ENCODE measurements around the gene TTC24. TPM values are rescaled to one million over a fixed set of nuclear protein-coding genes. Genes with fewer than 3 reads are reported as not detected.

Gene TTC24
- polyA plus RNA-seq, 10 donors = 0.18 to 0.94 (median 0.40) TPM; not detected in 2

GRCh38 chr1:156553860-156554485 is 25.6 kb upstream of the TTC24 start:
- peak in 2 of 3 donors; percentile 42 to 47 for DNase-seq

- no peak for DNase-seq
Observed at GRCh38 chr1:156554971-156555370, 24.6 kb upstream of the TTC24 start.

- DNase-seq = no peak
Observed at GRCh38 chr1:156555715-156556114, 23.8 kb upstream of the TTC24 start.

GRCh38 chr1:156556354-156556753 is 23.2 kb upstream of the TTC24 start:
- DNase-seq = no peak

GRCh38 chr1:156559086-156559796 is 20.3 kb upstream of the TTC24 start:
- DNase-seq = no peak

- DNase-seq = no peak
Observed at GRCh38 chr1:156559797-156560385, 19.6 kb upstream of the TTC24 start.

- DNase-seq = no peak
Observed at GRCh38 chr1:156560585-156561163, 18.8 kb upstream of the TTC24 start.

- no peak for DNase-seq
Observed at GRCh38 chr1:156565519-156565918, 14.0 kb upstream of the TTC24 start.

GRCh38 chr1:156566436-156566835 is 13.1 kb upstream of the TTC24 start:
- DNase-seq = no peak

- peak in 2 of 3 donors; percentile 60 to 84 for DNase-seq
Observed at GRCh38 chr1:156571261-156571852, 8.2 kb upstream of the TTC24 start.

- peak; percentile 72 to 90 (median 82) for DNase-seq
Observed at GRCh38 chr1:156571919-156572662, 7.4 kb upstream of the TTC24 start, which contains the start of gene IQGAP3. Gene IQGAP3, minus strand, starts transcription at chr1:156572565. Its CDS starts 36 bp downstream, at chr1:156572529.

- DNase-seq = no peak
Observed at GRCh38 chr1:156572663-156573018, 6.9 kb upstream of the TTC24 start.

- no peak for DNase-seq
Observed at GRCh38 chr1:156574039-156574633, 5.4 kb upstream of the TTC24 start.

- no peak for DNase-seq
Observed at GRCh38 chr1:156577550-156577949, 2.0 kb upstream of the TTC24 start.

GRCh38 chr1:156578055-156578454 is 1.5 kb upstream of the TTC24 start:
- DNase-seq = no peak

- no peak for DNase-seq
Observed at GRCh38 chr1:156581661-156582387, 2.3 kb downstream of the TTC24 start.

- DNase-seq = no peak
Observed at GRCh38 chr1:156582388-156583017, 3.0 kb downstream of the TTC24 start.

- peak; percentile 58 to 81 (median 76) for DNase-seq
Observed at GRCh38 chr1:156583821-156584622, 4.5 kb downstream of the TTC24 start.

GRCh38 chr1:156584813-156585212 is 5.3 kb downstream of the TTC24 start:
- DNase-seq = no peak
